IMR-90 (cell line): ENCODE data around the gene KCNMA1. TPM values are rescaled to one million over a fixed set of nuclear protein-coding genes. Genes with fewer than 3 reads are reported as not detected.

ENCODE experiments used
- ATAC-seq: fragments of 200-7000 bp; cut with Tn5 transposase; 2 replicates; pipeline ENCODE4 v1.9.1; 2020; ENCODE audit warnings: low read depth, mild to moderate bottlenecking, moderate library complexity
- BruUV-seq: library from RNA; stranded (reverse); fragments of 400-500 nt; replicated peaks from 2 replicates; lab custom pipeline; 2021; lab: Mats Ljungman, UMichigan
- CTCF ChIA-PET: fragments of 300-600 bp; formaldehyde crosslinking; extraction: SDS; loops from one replicate; lab custom pipeline; 2021; ENCODE audit warnings: antibody characterized with exemption; lab: Yijun Ruan, JAX
- POLR2A ChIA-PET: fragments of 300-600 bp; sonication (Branson Sonifier 250); formaldehyde crosslinking; loops from one replicate; lab custom pipeline; 2022; ENCODE audit warnings: antibody characterized with exemption; ENCODE audit not compliant: unreplicated experiment; lab: Charles Lee
- DNase-seq: peaks from one replicate; pipeline ENCODE4 v3.0.0; 2013
- H2AFZ ChIP-seq: replicated peaks from 2 replicates; pipeline ENCODE3; 2013; ENCODE audit warnings: low read length, mild to moderate bottlenecking; ENCODE audit not compliant: poor library complexity
- H2AK5ac ChIP-seq: 2 replicates; pipeline ENCODE4 v1.6.1; 2013; ENCODE audit warnings: low read depth, low read length, inconsistent platforms
- H2AK9ac ChIP-seq: replicated peaks from 2 replicates; pipeline ENCODE3; 2013; ENCODE audit warnings: mild to moderate bottlenecking, low read depth, low read length, moderate library complexity; ENCODE audit not compliant: poor library complexity
- H2BK120ac ChIP-seq: 2 replicates; pipeline ENCODE4 v1.6.1; 2013; ENCODE audit warnings: low read depth, low read length, inconsistent platforms
- H2BK15ac ChIP-seq: 3 replicates; pipeline ENCODE4 v1.6.1; 2013; ENCODE audit warnings: low read depth, low read length, inconsistent platforms
- H2BK20ac ChIP-seq: 2 replicates; pipeline ENCODE4 v1.6.1; 2013; ENCODE audit warnings: low read depth, mild to moderate bottlenecking, inconsistent platforms, low read length, moderate library complexity
- H2BK5ac ChIP-seq: 2 replicates; pipeline ENCODE4 v1.6.1; 2013; ENCODE audit warnings: mild to moderate bottlenecking, low read depth, low read length, inconsistent platforms; ENCODE audit not compliant: poor library complexity, severe bottlenecking
- H3K14ac ChIP-seq: replicated peaks from 2 replicates; pipeline ENCODE4 v1.6.1; 2013; ENCODE audit warnings: low read depth, low read length, inconsistent platforms
- H3K18ac ChIP-seq: 2 replicates; pipeline ENCODE4 v1.6.1; 2013; ENCODE audit warnings: low read depth, low read length, control low read depth
- H3K23ac ChIP-seq: 2 replicates; pipeline ENCODE4 v1.6.1; 2013; ENCODE audit warnings: low read depth, low read length, inconsistent platforms
- H3K27ac ChIP-seq: 2 replicates; pipeline ENCODE4 v1.5.1; 2013; ENCODE audit warnings: mild to moderate bottlenecking, control low read depth, low read length; ENCODE audit not compliant: insufficient read depth
- H3K27me3 ChIP-seq: 2 replicates; pipeline ENCODE4 v1.6.1; 2013; ENCODE audit warnings: low read length; ENCODE audit not compliant: control insufficient read depth, insufficient read depth
- H3K36me3 ChIP-seq: 2 replicates; pipeline ENCODE4 v1.6.1; 2013; ENCODE audit warnings: low read length, mixed read lengths; ENCODE audit not compliant: control insufficient read depth, insufficient read depth
- H3K4ac ChIP-seq: 2 replicates; pipeline ENCODE4 v1.6.1; 2013; ENCODE audit warnings: low read depth, low read length, inconsistent platforms
- H3K4me1 ChIP-seq: 2 replicates; pipeline ENCODE4 v1.6.1; 2013; ENCODE audit warnings: low read length, mixed read lengths; ENCODE audit not compliant: control insufficient read depth, insufficient read depth
- H3K4me2 ChIP-seq: 2 replicates; pipeline ENCODE4 v1.6.1; 2013; ENCODE audit warnings: low read depth, mild to moderate bottlenecking, control low read depth, low read length, moderate library complexity
- H3K4me3 ChIP-seq: 2 replicates; pipeline ENCODE4 v1.5.1; 2013; ENCODE audit warnings: low read depth, mild to moderate bottlenecking, control low read depth, low read length, moderate library complexity; ENCODE audit not compliant: insufficient read depth
- H3K56ac ChIP-seq: 2 replicates; pipeline ENCODE4 v1.6.1; 2013; ENCODE audit warnings: low read length, inconsistent platforms; ENCODE audit not compliant: insufficient read depth; ENCODE audit errors: extremely low read depth
- H3K79me1 ChIP-seq, 2 experiments: 2 replicates each; pipeline ENCODE4 v1.6.1; 2013; ENCODE audit warnings: low read length in 2 of 2, inconsistent platforms in 1 of 2, low read depth in 1 of 2
- H3K9ac ChIP-seq: 2 replicates; pipeline ENCODE4 v1.6.1; 2013; ENCODE audit warnings: low read depth, low read length, control low read depth
- H3K9me1 ChIP-seq: 2 replicates; pipeline ENCODE4 v1.6.1; 2013; ENCODE audit warnings: low read length, inconsistent platforms; ENCODE audit not compliant: insufficient read depth
- H3K9me3 ChIP-seq: 2 replicates; pipeline ENCODE4 v1.6.1; 2013; ENCODE audit warnings: low read length; ENCODE audit not compliant: control insufficient read depth, insufficient read depth
- H4K20me1 ChIP-seq: 2 replicates; pipeline ENCODE4 v1.6.1; 2013; ENCODE audit warnings: low read length, inconsistent platforms; ENCODE audit not compliant: insufficient read depth
- H4K5ac ChIP-seq: 2 replicates; pipeline ENCODE4 v1.6.1; 2013; ENCODE audit warnings: mild to moderate bottlenecking, low read depth, low read length, control low read depth
- H4K8ac ChIP-seq, 2 experiments: 2 replicates each; pipeline ENCODE4 v1.6.1; 2013; ENCODE audit warnings: low read depth in 2 of 2, low read length in 2 of 2, control low read depth in 1 of 2, inconsistent platforms in 1 of 2
- H4K91ac ChIP-seq: 2 replicates; pipeline ENCODE4 v1.6.1; 2013; ENCODE audit warnings: low read depth, low read length, inconsistent platforms; ENCODE audit not compliant: insufficient read depth
- BHLHE40 ChIP-seq: fragments of 150-350 bp; IDR thresholded peaks from 2 replicates; pipeline ENCODE4 v1.6.1; 2016; ENCODE audit warnings: mild to moderate bottlenecking, low read depth, low read length
- CEBPB ChIP-seq: IDR thresholded peaks from 2 replicates; pipeline ENCODE4 v1.6.1; 2012; ENCODE audit warnings: low read depth, low read length, improper control_type of control experiment
- CHD1 ChIP-seq: IDR thresholded peaks from 2 replicates; pipeline ENCODE4 v1.6.1; 2012; ENCODE audit warnings: low read depth, low read length, improper control_type of control experiment
- FOS ChIP-seq: fragments of 150-350 bp; IDR thresholded peaks from 2 replicates; pipeline ENCODE4 v1.6.1; 2016; ENCODE audit warnings: low read depth, low read length
- MAFK ChIP-seq: IDR thresholded peaks from 2 replicates; pipeline ENCODE4 v1.6.1; 2012; ENCODE audit warnings: low read depth, low read length, improper control_type of control experiment
- MAZ ChIP-seq: IDR thresholded peaks from 2 replicates; pipeline ENCODE4 v1.6.1; 2012; ENCODE audit warnings: low read depth, mild to moderate bottlenecking, low read length, improper control_type of control experiment, moderate library complexity, borderline replicate concordance
- MXI1 ChIP-seq: IDR thresholded peaks from 2 replicates; pipeline ENCODE4 v1.6.1; 2012; ENCODE audit warnings: low read depth, mild to moderate bottlenecking, low read length, moderate library complexity, borderline replicate concordance
- NFE2L2 ChIP-seq: fragments of 150-350 bp; IDR thresholded peaks from 2 replicates; pipeline ENCODE4 v1.6.1; 2016; ENCODE audit warnings: low read depth, mild to moderate bottlenecking, low read length
- RAD21 ChIP-seq: IDR thresholded peaks from 2 replicates; pipeline ENCODE4 v1.6.1; 2012; ENCODE audit warnings: low read length, improper control_type of control experiment
- RCOR1 ChIP-seq: IDR thresholded peaks from 2 replicates; pipeline ENCODE4 v1.6.1; 2012; ENCODE audit warnings: mild to moderate bottlenecking, low read length, improper control_type of control experiment; ENCODE audit not compliant: insufficient replicate concordance
- RFX5 ChIP-seq: IDR thresholded peaks from 2 replicates; pipeline ENCODE4 v1.8.0; 2012; ENCODE audit warnings: low read depth, mild to moderate bottlenecking, low read length, moderate library complexity
- SMC3 ChIP-seq: fragments of 150-350 bp; IDR thresholded peaks from 2 replicates; pipeline ENCODE4 v1.6.1; 2016; ENCODE audit warnings: low read depth, mild to moderate bottlenecking, antibody characterized with exemption, low read length, moderate library complexity
- WGBS, 2 experiments: methylation state at CpG; one replicate each; pipeline versions ENCODE4 v1.1.5 to v1.1.7; 2013; ENCODE audit warnings: missing lambda C conversion rate in 2 of 2; ENCODE audit not compliant: insufficient read length in 1 of 2; ENCODE audit errors: extremely low coverage in 2 of 2; 5-methylcytosine and 5-hydroxymethylcytosine counted together
- dilution Hi-C: fragments of 300-500 bp; cut with HindIII; formaldehyde crosslinking; loops from one replicate; pipeline ENCODE4 v1.14.3; 2018; ENCODE audit warnings: low sequenced_read_pairs; ENCODE audit not compliant: unreplicated experiment
- in situ Hi-C: fragments of 300-500 bp; cut with MboI; formaldehyde crosslinking; loops from 3 replicates; pipeline ENCODE4 v1.14.3; 2019; ENCODE audit warnings: low sequenced_read_pairs, inconsistent platforms, mixed read lengths
- intact Hi-C: fragments of 100-400 bp; cut with micrococcal nuclease; formaldehyde crosslinking; loops from 2 replicates; pipeline ENCODE4 v1.10.0; 2022
- polyA plus RNA-seq, 3 experiments: library from polyadenylated mRNA; depleted of rRNA; stranded (reverse); fragments of >200 nt; gene quantifications; 2 replicates each; pipeline ENCODE4 v1.2.3, GENCODE V29; 2012; ENCODE audit warnings: low replicate concordance in 1 of 3
- total RNA-seq: library from RNA; depleted of rRNA; stranded (reverse); fragments of >200 nt; gene quantifications from 2 replicates; pipeline ENCODE4 v1.2.3, GENCODE V29; 2012
- TF ChIP-seq, protein P1 (sequence below): fragments of 150-350 bp; IDR thresholded peaks from 2 replicates; pipeline ENCODE4 v1.6.1; 2016; ENCODE audit warnings: low read depth, mild to moderate bottlenecking, low read length, moderate library complexity, borderline replicate concordance
- TF ChIP-seq, protein P2 (sequence below): fragments of 150-350 bp; IDR thresholded peaks from 2 replicates; pipeline ENCODE4 v1.6.1; 2017; ENCODE audit warnings: mild to moderate bottlenecking, antibody characterized with exemption, low read length, low read depth

Gene KCNMA1
- total and polyA plus RNA-seq, 2 of the 4 experiments (the other 2 are of a cell fraction) = 25.6 to 29.6 TPM

GRCh38 chr10:77231375-77231774 lies 406.2 kb downstream of the KCNMA1 start:
- Histone ChIP-seq H3K9me1 (peaks cover 8% of the 10 kb centered on the region), H3K36me3 (no peaks in the 10 kb centered on the region), H4K5ac (no peak overlapping the region; the same call in 1 of the 2 replicates), H3K14ac (no peak overlapping the region), H3K4me1 (peaks cover 11% of the 10 kb centered on the region), H4K8ac (no peak overlapping the region), H3K9me3 (no peaks in the 10 kb centered on the region), H3K4ac (no peak overlapping the region), H3K79me1 (no peaks in the 10 kb centered on the region), H3K56ac (no peak overlapping the region), H3K27me3 (no peaks in the 10 kb centered on the region), H3K4me2 (no peak overlapping the region), H2BK15ac (no peak overlapping the region), H2BK120ac (peak overlapping the region; percentile 36; the same call in 1 of the 2 replicates), H2BK20ac (no peak overlapping the region), H2AK9ac (no peak overlapping the region), H4K20me1 (no peaks in the 10 kb centered on the region), H4K91ac (no peak overlapping the region), H2AFZ (no peak overlapping the region), H3K23ac (no peak overlapping the region), H3K9ac (no peak overlapping the region), H2AK5ac (no peak overlapping the region), H3K18ac (no peak overlapping the region), H3K27ac (no peak overlapping the region), H2BK5ac (no peak overlapping the region), H3K4me3 (no peak overlapping the region)
- no peak for DNase-seq
- TF ChIP-seq MXI1 (no peak), RCOR1 (no peak), RAD21 (no peak), CEBPB (no peak), NFE2L2 (no peak), BHLHE40 (no peak), SMC3 (no peak), RFX5 (no peak), CHD1 (no peak), MAFK (no peak), FOS (no peak), MAZ (no peak)
- TF ChIP-seq, protein P1, sequence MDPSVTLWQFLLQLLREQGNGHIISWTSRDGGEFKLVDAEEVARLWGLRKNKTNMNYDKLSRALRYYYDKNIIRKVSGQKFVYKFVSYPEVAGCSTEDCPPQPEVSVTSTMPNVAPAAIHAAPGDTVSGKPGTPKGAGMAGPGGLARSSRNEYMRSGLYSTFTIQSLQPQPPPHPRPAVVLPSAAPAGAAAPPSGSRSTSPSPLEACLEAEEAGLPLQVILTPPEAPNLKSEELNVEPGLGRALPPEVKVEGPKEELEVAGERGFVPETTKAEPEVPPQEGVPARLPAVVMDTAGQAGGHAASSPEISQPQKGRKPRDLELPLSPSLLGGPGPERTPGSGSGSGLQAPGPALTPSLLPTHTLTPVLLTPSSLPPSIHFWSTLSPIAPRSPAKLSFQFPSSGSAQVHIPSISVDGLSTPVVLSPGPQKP = no peak
- TF ChIP-seq, protein P2, sequence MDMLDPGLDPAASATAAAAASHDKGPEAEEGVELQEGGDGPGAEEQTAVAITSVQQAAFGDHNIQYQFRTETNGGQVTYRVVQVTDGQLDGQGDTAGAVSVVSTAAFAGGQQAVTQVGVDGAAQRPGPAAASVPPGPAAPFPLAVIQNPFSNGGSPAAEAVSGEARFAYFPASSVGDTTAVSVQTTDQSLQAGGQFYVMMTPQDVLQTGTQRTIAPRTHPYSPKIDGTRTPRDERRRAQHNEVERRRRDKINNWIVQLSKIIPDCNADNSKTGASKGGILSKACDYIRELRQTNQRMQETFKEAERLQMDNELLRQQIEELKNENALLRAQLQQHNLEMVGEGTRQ = no peak
- ATAC-seq = no peak
- in situ Hi-C loops (no loop called here), dilution Hi-C loops (no loop called here), intact Hi-C loops (no loop called here)
- ChIA-PET CTCF (interaction anchor here (1.6 kb wide), 1 partner anchor 58 kb away, joined by 4 read pairs; no protein-coding TSS in a partner anchor), POLR2A (no interaction called here)
- no CpG with 5 or more reads among the region's 3 CpGs for WGBS, 2 experiments
- no TSS peak for BruUV-seq
